K562 (cell line): ENCODE measurements around the gene CMIP. TPM values are rescaled to one million over a fixed set of nuclear protein-coding genes. Genes with fewer than 3 reads are reported as not detected.

ENCODE experiments used
- FOXK2 ChIP-seq, 2 experiments: fragments of 450-650 bp; IDR thresholded peaks in 1 of 2; conservative IDR thresholded peaks in 1 of 2; 2 replicates each; pipeline ENCODE4 v1.6.1; 2016; ENCODE audit warnings: low read depth in 2 of 2, mild to moderate bottlenecking in 1 of 2
- MGA ChIP-seq: fragments of 450-650 bp; IDR thresholded peaks from 2 replicates; pipeline ENCODE4 v1.6.1; 2016; ENCODE audit warnings: mild to moderate bottlenecking, moderate library complexity
- NR1H2 ChIP-seq: sonication (generic); formaldehyde crosslinking; IDR thresholded peaks from 2 replicates; pipeline ENCODE4 v1.4.0; 2020; ENCODE audit warnings: mild to moderate bottlenecking, missing genetic modification reagents
- NR2F6 ChIP-seq: fragments of 450-650 bp; formaldehyde crosslinking; IDR thresholded peaks from 2 replicates; pipeline ENCODE4 v1.4.0; 2020; ENCODE audit warnings: mild to moderate bottlenecking
- polyA plus RNA-seq, 8 experiments: library from polyadenylated mRNA; depleted of rRNA in 4 of 8; stranded (reverse) in 5 of 8; unstranded in 3 of 8; fragments of >200 nt; fragmentation: Nextera tagmentation in 2 of 8; fragmentation: Illumina TruSeq in 1 of 8; extraction: Ambion mirVana in 2 of 8; extraction: Trizol in 1 of 8; gene quantifications; 2 replicates each; pipeline versions ENCODE4 v1.2.1 to v1.2.3, GENCODE V29; 2011 to 2014; ENCODE audit warnings: inconsistent platforms in 1 of 8, missing spikeins in 1 of 8
- total RNA-seq, 7 experiments: library from RNA; depleted of rRNA in 6 of 7; stranded (reverse); fragments of >200 nt in 6 of 7; fragmentation: Illumina TruSeq in 2 of 7; extraction: Trizol in 2 of 7; gene quantifications; 2 replicates each; pipeline versions ENCODE4 v1.2.1 to v1.2.3, GENCODE V29; 2011 to 2021; ENCODE audit warnings: low replicate concordance in 1 of 7

CMIP gene
- total and polyA plus RNA-seq, 9 of the 15 experiments (the other 6 are each of a cell fraction or from before 2014, with no cell fraction given): 0.94 to 82.5 (median 10.3) TPM

- no peak for TF ChIP-seq MGA
- no peak for TF ChIP-seq NR1H2
- no peak for TF ChIP-seq NR2F6
- TF ChIP-seq FOXK2 (conservative IDR thresholded peaks at IDR 0.05 in 1 of 2, IDR thresholded peaks at IDR 0.05 in 1 of 2; ENCODE audit: low read depth in 2 of 2): peak; percentile 47 to 61; a peak in 3 of 4 replicates
Observed at GRCh38 chr16:81448154-81449131, 3.8 kb downstream of the CMIP start (continued).
